BE2C (cell line): Measurements from ENCODE around the gene FUOM.

Experiments used
- DNase-seq: peaks from one replicate; pipeline ENCODE4 v3.0.0-alpha.2; 2020
- H3K27me3 ChIP-seq: fragments of 250-450 bp; sonication (Bioruptor Pico); 2 replicates; pipeline ENCODE4 v1.5.1; 2020; ENCODE audit warnings: mild to moderate bottlenecking
- H3K36me3 ChIP-seq: fragments of 250-450 bp; sonication (Bioruptor Pico); 2 replicates; pipeline ENCODE4 v1.5.1; 2020; ENCODE audit warnings: mild to moderate bottlenecking
- H3K4me1 ChIP-seq: fragments of 250-450 bp; sonication (Bioruptor Pico); 2 replicates; pipeline ENCODE4 v1.5.1; 2020
- H3K4me3 ChIP-seq: 2 replicates; pipeline ENCODE4 v1.5.1; 2011; ENCODE audit warnings: low read depth, low read length
- H3K9me3 ChIP-seq: fragments of 250-450 bp; sonication (Bioruptor Pico); 2 replicates; pipeline ENCODE4 v1.5.1; 2020
- TF ChIP-seq, protein P1 (sequence below): IDR thresholded peaks from 2 replicates; pipeline ENCODE4 v1.5.1; 2012; ENCODE audit warnings: mild to moderate bottlenecking, low read depth, low read length

The FUOM gene

DNA sequence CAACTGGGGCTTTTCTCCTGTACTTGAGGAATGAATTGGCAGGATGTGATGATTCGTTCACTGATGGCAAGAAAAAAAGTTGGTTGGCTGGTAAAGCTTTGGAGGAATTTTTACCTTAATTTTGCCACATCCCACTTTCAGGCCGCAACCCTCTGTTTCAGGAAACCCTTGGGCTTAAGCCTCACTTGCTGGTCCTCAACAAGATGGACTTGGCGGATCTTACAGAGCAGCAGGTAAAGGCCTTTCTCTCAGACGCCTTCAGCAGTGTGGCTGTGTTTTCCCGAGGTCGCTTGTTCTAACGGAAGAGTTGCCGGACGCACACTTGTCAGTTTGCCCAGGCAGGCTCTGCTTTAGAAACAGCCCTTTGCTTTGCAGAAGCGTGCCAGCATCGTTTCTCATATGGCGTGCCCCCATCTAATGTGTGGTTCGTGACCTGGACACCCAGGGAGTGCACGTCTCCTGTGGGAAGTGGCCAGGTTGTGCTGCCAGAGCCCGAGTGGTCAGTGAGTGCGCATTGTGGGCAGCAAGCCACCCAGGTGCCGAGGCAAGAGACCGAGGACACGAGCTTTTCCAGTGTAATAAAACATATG, 38.3 kb upstream of the FUOM start:
- no peak for DNase-seq
- Histone ChIP-seq H3K4me3 (no peak overlapping the region), H3K9me3 (no peaks in the 10 kb centered on the region), H3K4me1 (no peaks in the 10 kb centered on the region), H3K27me3 (no peaks in the 10 kb centered on the region), H3K36me3 (peaks cover 12% of the 10 kb centered on the region)
- TF ChIP-seq, protein P1, sequence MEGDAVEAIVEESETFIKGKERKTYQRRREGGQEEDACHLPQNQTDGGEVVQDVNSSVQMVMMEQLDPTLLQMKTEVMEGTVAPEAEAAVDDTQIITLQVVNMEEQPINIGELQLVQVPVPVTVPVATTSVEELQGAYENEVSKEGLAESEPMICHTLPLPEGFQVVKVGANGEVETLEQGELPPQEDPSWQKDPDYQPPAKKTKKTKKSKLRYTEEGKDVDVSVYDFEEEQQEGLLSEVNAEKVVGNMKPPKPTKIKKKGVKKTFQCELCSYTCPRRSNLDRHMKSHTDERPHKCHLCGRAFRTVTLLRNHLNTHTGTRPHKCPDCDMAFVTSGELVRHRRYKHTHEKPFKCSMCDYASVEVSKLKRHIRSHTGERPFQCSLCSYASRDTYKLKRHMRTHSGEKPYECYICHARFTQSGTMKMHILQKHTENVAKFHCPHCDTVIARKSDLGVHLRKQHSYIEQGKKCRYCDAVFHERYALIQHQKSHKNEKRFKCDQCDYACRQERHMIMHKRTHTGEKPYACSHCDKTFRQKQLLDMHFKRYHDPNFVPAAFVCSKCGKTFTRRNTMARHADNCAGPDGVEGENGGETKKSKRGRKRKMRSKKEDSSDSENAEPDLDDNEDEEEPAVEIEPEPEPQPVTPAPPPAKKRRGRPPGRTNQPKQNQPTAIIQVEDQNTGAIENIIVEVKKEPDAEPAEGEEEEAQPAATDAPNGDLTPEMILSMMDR: no peak

DNA sequence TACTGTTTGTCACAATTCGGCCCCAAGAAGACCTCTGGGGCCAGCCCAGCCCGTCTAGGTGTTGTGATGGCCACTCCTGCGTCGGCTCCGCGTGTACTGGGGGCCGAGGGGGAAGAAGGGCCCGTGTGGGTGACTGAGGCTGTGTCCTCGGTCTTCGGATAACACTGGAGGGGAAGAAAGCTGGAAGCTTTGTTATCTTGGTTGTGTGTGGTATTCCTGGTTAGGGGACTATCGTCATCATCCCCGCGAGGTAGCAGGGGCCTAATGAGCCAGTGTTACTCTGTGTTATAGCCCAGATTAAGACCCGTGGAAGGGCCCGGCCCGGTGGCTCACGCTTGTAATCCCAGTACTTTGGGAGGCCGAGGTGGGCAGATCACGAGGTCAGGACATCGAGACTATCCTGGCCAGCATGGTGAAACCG, 37.0 kb upstream of the FUOM start:
- Histone ChIP-seq H3K4me3 (peak overlapping the region; percentile 92), H3K9me3 (no peaks in the 10 kb centered on the region), H3K4me1 (no peaks in the 10 kb centered on the region), H3K27me3 (no peaks in the 10 kb centered on the region), H3K36me3 (peaks cover 8% of the 10 kb centered on the region)
- no peak for DNase-seq
- TF ChIP-seq, protein P1: no peak

DNA sequence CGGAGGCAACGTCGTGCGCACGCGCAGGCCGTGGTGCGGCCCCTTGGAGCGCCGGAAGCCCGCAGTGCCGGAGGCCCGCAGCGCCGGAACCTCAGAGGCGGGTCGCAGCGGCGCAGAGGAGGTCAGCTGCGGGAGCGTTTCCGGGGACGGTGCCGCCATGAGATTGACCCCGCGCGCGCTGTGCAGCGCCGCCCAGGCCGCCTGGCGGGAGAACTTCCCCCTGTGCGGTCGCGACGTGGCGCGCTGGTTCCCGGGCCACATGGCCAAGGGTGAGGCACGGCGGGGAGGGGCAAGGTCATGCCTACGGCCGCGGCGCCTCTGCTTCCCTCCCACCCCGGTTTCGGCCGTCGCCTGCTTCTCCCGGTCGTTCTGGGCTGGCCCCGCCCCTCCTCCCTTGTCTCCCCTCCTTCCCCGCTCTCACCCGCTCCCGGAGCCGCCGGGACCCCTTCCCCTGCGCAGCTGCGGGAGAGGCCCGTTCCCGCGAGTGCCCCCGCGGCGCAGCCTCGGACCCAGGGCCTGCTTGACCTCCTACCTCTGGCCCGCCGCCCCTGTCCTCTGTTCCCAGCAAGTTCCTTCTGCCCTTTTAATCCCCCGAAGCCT, 36.3 kb upstream of the FUOM start, which contains the start of gene MTG1:
TSS of gene MTG1 (plus strand) at position 94 of the 600 bp plus-strand sequence. CDS start at position 158, 64 bp downstream.
- Histone ChIP-seq H3K4me3 (peak within 1 kb of the TSS; percentile 92), H3K4me1 (no peaks in the 10 kb centered on the region), H3K9me3 (no peaks in the 10 kb centered on the region), H3K27me3 (no peaks in the 10 kb centered on the region), H3K36me3 (peaks cover 8% of the 10 kb centered on the region)
- peak; percentile 96 for DNase-seq
- TF ChIP-seq, protein P1: peak; percentile 12; the same call in 1 of the 2 replicates

DNA sequence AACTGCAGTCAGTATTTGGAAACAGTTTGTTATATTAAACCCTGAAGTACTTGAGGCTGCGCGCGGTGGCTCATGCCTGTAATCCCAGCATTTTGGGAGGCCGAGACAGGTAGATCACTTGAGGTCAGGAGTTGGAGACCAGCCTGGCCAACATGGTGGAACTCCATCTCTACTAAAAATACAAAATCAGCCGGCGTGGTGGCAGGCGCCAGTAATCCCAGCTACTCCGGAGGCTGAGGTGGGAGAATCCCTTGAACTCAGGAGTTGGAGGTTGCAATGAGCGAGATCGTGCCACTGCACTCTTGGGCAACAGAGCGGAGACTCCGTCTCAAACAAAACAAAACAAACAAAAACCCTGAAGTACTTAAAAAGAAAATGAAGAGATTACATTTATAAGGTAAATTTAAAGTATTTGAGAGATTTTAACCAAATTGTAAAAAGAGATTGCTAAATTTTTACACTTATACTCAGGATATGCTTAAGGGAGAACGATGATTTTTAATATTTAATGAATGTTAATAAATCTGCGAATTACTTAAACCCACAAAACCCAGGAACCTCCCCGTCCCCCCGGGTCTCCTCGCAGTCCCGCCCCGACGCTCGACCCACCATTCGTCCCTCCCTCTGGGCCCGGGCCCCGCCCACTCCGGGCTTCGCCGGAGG, 35.7 kb upstream of the FUOM start:
- H3K4me3 ChIP-seq: peak overlapping the region; percentile 92
- H3K36me3 ChIP-seq: peaks cover 7% of the 10 kb centered on the region
- TF ChIP-seq, protein P1: no peak
- H3K27me3 ChIP-seq: no peaks in the 10 kb centered on the region
- no peak for DNase-seq
- H3K9me3 ChIP-seq: no peaks in the 10 kb centered on the region
- H3K4me1 ChIP-seq: no peaks in the 10 kb centered on the region

DNA sequence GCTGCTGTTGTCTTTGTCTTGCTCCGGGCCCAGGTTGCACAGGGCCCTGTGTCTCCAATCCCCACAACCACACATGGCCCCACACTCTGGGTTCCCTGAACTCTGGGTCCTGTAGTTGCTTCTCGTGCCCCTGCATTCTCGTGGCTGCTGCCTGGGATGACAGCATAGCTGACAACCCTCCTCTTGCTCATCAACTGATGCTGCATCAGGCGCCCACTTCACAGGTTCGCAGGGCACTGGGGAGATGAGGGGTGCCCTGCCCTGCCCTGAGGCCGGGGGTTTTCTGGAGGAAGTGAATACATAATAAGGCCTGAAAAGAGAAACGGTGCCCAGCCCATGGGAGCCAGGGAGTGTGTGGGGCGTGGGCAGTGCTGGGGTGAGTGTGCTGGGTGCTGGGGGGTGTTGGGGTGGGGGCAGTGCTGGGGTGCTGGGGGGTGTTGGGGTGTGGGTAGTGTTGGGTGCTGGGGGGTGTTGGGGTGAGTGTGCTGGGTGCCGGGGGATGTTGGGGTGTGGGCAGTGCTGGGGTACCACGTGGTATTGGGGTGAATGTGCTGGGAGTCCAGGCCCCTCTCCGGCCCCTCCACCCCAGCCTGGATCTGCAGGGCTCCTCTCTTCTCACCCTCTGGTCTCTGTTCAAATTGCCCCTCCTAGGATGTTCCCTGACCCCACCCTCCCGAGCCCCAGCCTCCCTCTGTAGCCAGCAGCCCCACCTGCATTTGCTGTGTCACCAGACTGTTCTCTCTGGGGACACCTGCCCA, 34.1 kb upstream of the FUOM start:
- Histone ChIP-seq H3K36me3 (peaks cover 5% of the 10 kb centered on the region), H3K9me3 (no peaks in the 10 kb centered on the region), H3K27me3 (no peaks in the 10 kb centered on the region), H3K4me1 (no peaks in the 10 kb centered on the region), H3K4me3 (no peak overlapping the region)
- TF ChIP-seq, protein P1: no peak
- no peak for DNase-seq
